Measurements from ENCODE around the gene NCR3LG1.

- TF ChIP-seq HOXB13 (CRISPR knock-in tag; IDR thresholded peaks at IDR 0.05; ENCODE audit: low read depth) (no peak), JUN (IDR thresholded peaks at IDR 0.05) (no peak), POLR2A (IDR thresholded peaks at IDR 0.05; ENCODE audit: low read length) (no peak), KDM1A (IDR thresholded peaks at IDR 0.05; ENCODE audit: low read depth) (no peak), MAFK (IDR thresholded peaks at IDR 0.05; ENCODE audit: partially characterized antibody) (no peak)
- TF ChIP-seq, protein P1, sequence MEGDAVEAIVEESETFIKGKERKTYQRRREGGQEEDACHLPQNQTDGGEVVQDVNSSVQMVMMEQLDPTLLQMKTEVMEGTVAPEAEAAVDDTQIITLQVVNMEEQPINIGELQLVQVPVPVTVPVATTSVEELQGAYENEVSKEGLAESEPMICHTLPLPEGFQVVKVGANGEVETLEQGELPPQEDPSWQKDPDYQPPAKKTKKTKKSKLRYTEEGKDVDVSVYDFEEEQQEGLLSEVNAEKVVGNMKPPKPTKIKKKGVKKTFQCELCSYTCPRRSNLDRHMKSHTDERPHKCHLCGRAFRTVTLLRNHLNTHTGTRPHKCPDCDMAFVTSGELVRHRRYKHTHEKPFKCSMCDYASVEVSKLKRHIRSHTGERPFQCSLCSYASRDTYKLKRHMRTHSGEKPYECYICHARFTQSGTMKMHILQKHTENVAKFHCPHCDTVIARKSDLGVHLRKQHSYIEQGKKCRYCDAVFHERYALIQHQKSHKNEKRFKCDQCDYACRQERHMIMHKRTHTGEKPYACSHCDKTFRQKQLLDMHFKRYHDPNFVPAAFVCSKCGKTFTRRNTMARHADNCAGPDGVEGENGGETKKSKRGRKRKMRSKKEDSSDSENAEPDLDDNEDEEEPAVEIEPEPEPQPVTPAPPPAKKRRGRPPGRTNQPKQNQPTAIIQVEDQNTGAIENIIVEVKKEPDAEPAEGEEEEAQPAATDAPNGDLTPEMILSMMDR (IDR thresholded peaks at IDR 0.05) = no peak
These were observed 18.2 kb downstream of the NCR3LG1 start for GRCh38 chr11:17369684-17370243.

Measured in A549 (cell line).